Hematopoietic multipotent progenitor cell (in vitro differentiated cells): ENCODE results near the gene GIGYF2. TPM values are rescaled to one million over a fixed set of nuclear protein-coding genes. Genes with fewer than 3 reads are reported as not detected.

Source experiments
- DNase-seq, 3 donors: peaks; one replicate each; pipeline ENCODE4 v3.0.0-alpha.2; 2011 to 2015; ENCODE audit warnings: low read depth in 2 of 3, low spot score in 2 of 3
- total RNA-seq: library from RNA; depleted of rRNA; stranded (reverse); fragments of >200 nt; gene quantifications from one replicate; pipeline ENCODE4 v1.2.3, GENCODE V29; 2012

Gene GIGYF2
- total RNA-seq, 1 donor: 60.6 TPM

- peak in 2 of 3 donors; percentile 37 to 40 for DNase-seq
These were observed 179.2 kb downstream of the GIGYF2 start for GRCh38 chr2:232876161-232876977.

- no peak for DNase-seq
These were observed 179.9 kb downstream of the GIGYF2 start for GRCh38 chr2:232876978-232877441.

GRCh38 chr2:232877940-232878511 is 180.9 kb downstream of the GIGYF2 start:
- no peak for DNase-seq

GRCh38 chr2:232878855-232879617 is 181.9 kb downstream of the GIGYF2 start:
- no peak for DNase-seq

GRCh38 chr2:232879618-232880494 is 182.7 kb downstream of the GIGYF2 start:
- DNase-seq: no peak

GRCh38 chr2:232880764-232881351 is 183.7 kb downstream of the GIGYF2 start:
- no peak for DNase-seq

- no peak for DNase-seq
These were observed 185.0 kb downstream of the GIGYF2 start for GRCh38 chr2:232882085-232882484.

- no peak for DNase-seq
These were observed 185.5 kb downstream of the GIGYF2 start for GRCh38 chr2:232882505-232883115.

GRCh38 chr2:232883116-232883721 is 186.1 kb downstream of the GIGYF2 start:
- DNase-seq: no peak

GRCh38 chr2:232884001-232884421 is 186.9 kb downstream of the GIGYF2 start:
- no peak for DNase-seq

GRCh38 chr2:232884549-232885263 is 187.6 kb downstream of the GIGYF2 start:
- no peak for DNase-seq

GRCh38 chr2:232885264-232885961 is 188.3 kb downstream of the GIGYF2 start:
- no peak for DNase-seq

GRCh38 chr2:232886176-232886575 is 189.0 kb downstream of the GIGYF2 start:
- DNase-seq: no peak

GRCh38 chr2:232886632-232887031 is 189.5 kb downstream of the GIGYF2 start:
- DNase-seq: no peak

GRCh38 chr2:232887171-232887850 is 190.2 kb downstream of the GIGYF2 start:
- DNase-seq: no peak

- no peak for DNase-seq
These were observed 191.1 kb downstream of the GIGYF2 start for GRCh38 chr2:232888099-232888836.
